Hepatocyte (in vitro differentiated cells): ENCODE measurements around the gene WIZ. TPM values are rescaled to one million over a fixed set of nuclear protein-coding genes. Genes with fewer than 3 reads are reported as not detected.

Source experiments
- DNase-seq: peaks from one replicate; pipeline ENCODE4 v3.0.0-alpha.2; 2016; ENCODE audit warnings: low spot score
- H2AFZ ChIP-seq: fragments of 200-600 bp; sonication (generic); 2 replicates; pipeline ENCODE4 v1.6.0; 2016; ENCODE audit warnings: antibody characterized with exemption, mild to moderate bottlenecking
- H3K27ac ChIP-seq: fragments of 200-600 bp; sonication (generic); 2 replicates; pipeline ENCODE4 v1.5.1; 2016; ENCODE audit warnings: mild to moderate bottlenecking
- H3K27me3 ChIP-seq: fragments of 200-600 bp; sonication (generic); 2 replicates; pipeline ENCODE4 v1.6.1; 2016
- H3K36me3 ChIP-seq: fragments of 200-600 bp; sonication (generic); replicated peaks from 2 replicates; pipeline ENCODE4 v1.5.1; 2016; ENCODE audit warnings: low read depth; ENCODE audit not compliant: insufficient read depth
- H3K4me1 ChIP-seq: fragments of 200-600 bp; sonication (generic); 2 replicates; pipeline ENCODE4 v1.5.1; 2016; ENCODE audit warnings: mild to moderate bottlenecking, moderate library complexity; ENCODE audit not compliant: insufficient read depth
- H3K4me2 ChIP-seq: fragments of 200-600 bp; sonication (generic); 2 replicates; pipeline ENCODE4 v1.6.0; 2016
- H3K4me3 ChIP-seq: fragments of 200-600 bp; sonication (generic); 2 replicates; pipeline ENCODE4 v1.5.1; 2016; ENCODE audit warnings: mild to moderate bottlenecking
- H3K79me2 ChIP-seq: fragments of 200-600 bp; sonication (generic); 2 replicates; pipeline ENCODE4 v1.6.0; 2017; ENCODE audit warnings: mild to moderate bottlenecking
- H3K9me2 ChIP-seq: fragments of 200-600 bp; sonication (generic); replicated peaks from 2 replicates; pipeline ENCODE4 v1.6.0; 2017; ENCODE audit warnings: mild to moderate bottlenecking; ENCODE audit not compliant: insufficient read depth
- H3K9me3 ChIP-seq: fragments of 200-600 bp; sonication (generic); 2 replicates; pipeline ENCODE4 v1.5.1; 2016; ENCODE audit warnings: low read depth, mild to moderate bottlenecking
- H4K20me1 ChIP-seq: fragments of 200-600 bp; sonication (generic); 2 replicates; pipeline ENCODE4 v1.6.0; 2016; ENCODE audit warnings: mild to moderate bottlenecking; ENCODE audit not compliant: insufficient read depth, poor library complexity, severe bottlenecking
- EZH2 ChIP-seq: fragments of 200-600 bp; sonication (generic); IDR thresholded peaks from 2 replicates; pipeline ENCODE4 v1.6.1; 2016; ENCODE audit warnings: antibody characterized with exemption, mild to moderate bottlenecking, borderline replicate concordance
- EZH2phosphoT487 ChIP-seq: fragments of 200-600 bp; sonication (generic); IDR thresholded peaks from one replicate; pipeline ENCODE4 v1.6.1; 2018; ENCODE audit warnings: antibody characterized with exemption, mild to moderate bottlenecking, low read depth, moderate library complexity; ENCODE audit not compliant: unreplicated experiment, severe bottlenecking
- WGBS: methylation state at CpG from one replicate; pipeline ENCODE4 v1.1.6; 2016; ENCODE audit warnings: low lambda C conversion rate; ENCODE audit errors: missing lambda C conversion rate; 5-methylcytosine and 5-hydroxymethylcytosine counted together
- polyA plus RNA-seq: library from polyadenylated mRNA; unstranded; fragments of >200 nt; fragmentation: Nextera tagmentation; extraction: Ambion mirVana; gene quantifications from 2 replicates; pipeline ENCODE4 v1.2.1, GENCODE V29; 2016
- total RNA-seq: library from RNA; depleted of rRNA; stranded (reverse); fragments of >200 nt; gene quantifications from 2 replicates; pipeline ENCODE4 v1.2.3, GENCODE V29; 2014
- TF ChIP-seq, protein P1 (sequence below): fragments of 200-600 bp; sonication (generic); IDR thresholded peaks from 2 replicates; pipeline ENCODE4 v1.5.1; 2016; ENCODE audit warnings: antibody characterized with exemption, mild to moderate bottlenecking; ENCODE audit not compliant: poor library complexity

Gene WIZ
- total and polyA plus RNA-seq, 2 experiments from 2014 or later: 18.6 to 24.5 TPM

DNA sequence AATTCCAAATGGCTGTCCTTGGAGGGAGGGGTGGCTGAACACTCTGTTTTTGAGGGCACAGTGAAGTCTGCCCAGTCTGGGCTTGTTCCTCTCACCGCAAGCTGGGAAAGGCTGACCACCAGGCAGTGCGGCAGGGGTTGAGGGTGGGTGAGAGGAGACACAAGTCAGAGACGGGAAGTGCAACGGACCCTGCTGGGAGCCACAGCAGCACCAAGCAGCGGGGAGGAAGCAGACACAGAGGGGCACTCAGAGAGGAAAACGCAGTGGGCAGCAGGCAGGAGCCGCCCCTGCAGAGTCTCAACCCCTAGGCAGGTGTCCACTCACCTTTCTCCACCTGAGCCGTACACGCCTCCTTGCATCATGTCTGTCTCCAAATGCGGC, 46.6 kb downstream of the WIZ start:
- DNase-seq: no peak
- H3K4me1 ChIP-seq: no peaks in the 10 kb centered on the region
- H2AFZ ChIP-seq: no peak overlapping the region
- no peaks in the 10 kb centered on the region for H3K27me3 ChIP-seq
- H3K79me2 ChIP-seq: peaks cover 80% of the 10 kb centered on the region
- TF ChIP-seq, protein P1, sequence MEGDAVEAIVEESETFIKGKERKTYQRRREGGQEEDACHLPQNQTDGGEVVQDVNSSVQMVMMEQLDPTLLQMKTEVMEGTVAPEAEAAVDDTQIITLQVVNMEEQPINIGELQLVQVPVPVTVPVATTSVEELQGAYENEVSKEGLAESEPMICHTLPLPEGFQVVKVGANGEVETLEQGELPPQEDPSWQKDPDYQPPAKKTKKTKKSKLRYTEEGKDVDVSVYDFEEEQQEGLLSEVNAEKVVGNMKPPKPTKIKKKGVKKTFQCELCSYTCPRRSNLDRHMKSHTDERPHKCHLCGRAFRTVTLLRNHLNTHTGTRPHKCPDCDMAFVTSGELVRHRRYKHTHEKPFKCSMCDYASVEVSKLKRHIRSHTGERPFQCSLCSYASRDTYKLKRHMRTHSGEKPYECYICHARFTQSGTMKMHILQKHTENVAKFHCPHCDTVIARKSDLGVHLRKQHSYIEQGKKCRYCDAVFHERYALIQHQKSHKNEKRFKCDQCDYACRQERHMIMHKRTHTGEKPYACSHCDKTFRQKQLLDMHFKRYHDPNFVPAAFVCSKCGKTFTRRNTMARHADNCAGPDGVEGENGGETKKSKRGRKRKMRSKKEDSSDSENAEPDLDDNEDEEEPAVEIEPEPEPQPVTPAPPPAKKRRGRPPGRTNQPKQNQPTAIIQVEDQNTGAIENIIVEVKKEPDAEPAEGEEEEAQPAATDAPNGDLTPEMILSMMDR: no peak
- TF ChIP-seq EZH2: no peak
- no peak for TF ChIP-seq EZH2phosphoT487
- H4K20me1 ChIP-seq: peaks cover 77% of the 10 kb centered on the region
- no peak overlapping the region for H3K4me2 ChIP-seq
- H3K36me3 ChIP-seq: no peaks in the 10 kb centered on the region
- no peak overlapping the region for H3K27ac ChIP-seq
- H3K9me3 ChIP-seq: no peaks in the 10 kb centered on the region
- no peaks in the 10 kb centered on the region for H3K9me2 ChIP-seq
- no peak overlapping the region for H3K4me3 ChIP-seq
- WGBS: 93% methylated on average over 10 of the region's 10 CpGs

DNA sequence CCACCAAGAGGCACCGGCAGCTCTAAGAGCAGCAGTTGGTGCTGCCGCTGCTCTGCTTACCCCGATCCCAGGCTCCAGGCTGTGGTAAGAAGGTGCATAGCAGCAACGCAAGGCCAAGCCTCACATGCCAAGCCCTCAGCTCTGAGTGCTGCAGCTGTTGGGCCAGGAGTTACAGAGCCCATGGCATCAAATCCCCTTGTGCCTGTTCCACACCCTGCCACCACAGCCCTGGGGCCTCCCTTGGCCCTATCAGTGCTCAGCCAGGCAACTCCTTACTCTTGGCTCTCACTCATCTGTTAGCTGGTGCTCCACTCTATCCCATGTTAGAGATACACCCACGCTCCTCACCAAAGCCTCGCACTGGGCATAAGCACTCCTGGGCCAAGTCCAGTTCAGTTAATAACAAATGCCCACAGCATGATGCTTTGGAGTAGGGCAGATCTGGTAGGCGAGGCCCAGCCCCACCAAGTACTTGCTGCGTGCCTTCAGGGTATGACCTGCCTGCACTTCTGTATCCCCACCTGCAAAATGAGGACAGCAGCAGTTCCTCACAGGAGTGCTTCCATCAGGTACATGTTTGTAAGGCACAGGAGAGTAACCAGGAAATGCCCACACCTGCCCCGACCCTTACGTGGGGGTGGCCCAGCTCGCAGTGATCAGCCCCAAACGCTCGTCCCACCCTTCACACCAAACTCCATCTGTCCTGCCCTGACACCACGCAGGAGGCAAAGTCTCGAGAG, 47.2 kb downstream of the WIZ start:
- H4K20me1 ChIP-seq: peaks cover 71% of the 10 kb centered on the region
- WGBS: 97% methylated on average over 15 of the region's 15 CpGs

DNA sequence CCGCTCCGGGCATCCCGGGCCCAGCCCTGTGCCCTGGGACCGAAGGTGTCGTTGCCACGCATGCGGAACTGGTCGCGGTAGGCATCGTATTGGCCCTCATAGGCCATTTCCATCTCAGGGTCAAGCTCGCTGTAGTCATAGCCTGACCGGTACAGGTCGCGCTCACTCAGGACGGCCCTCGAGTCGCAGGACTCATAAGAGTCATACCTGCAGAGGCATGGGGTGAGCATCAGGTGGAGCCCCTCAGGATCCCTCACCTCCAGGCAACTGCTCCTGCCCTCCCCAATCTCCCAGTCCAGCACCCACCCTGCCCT, 48.4 kb downstream of the WIZ start:
- Histone ChIP-seq H4K20me1 (peaks cover 59% of the 10 kb centered on the region), H3K4me3 (no peak overlapping the region), H3K79me2 (peaks cover 72% of the 10 kb centered on the region), H3K9me3 (no peaks in the 10 kb centered on the region), H3K4me1 (no peaks in the 10 kb centered on the region), H2AFZ (no peak overlapping the region), H3K27ac (no peak overlapping the region), H3K4me2 (no peak overlapping the region), H3K9me2 (no peaks in the 10 kb centered on the region), H3K27me3 (no peaks in the 10 kb centered on the region), H3K36me3 (no peaks in the 10 kb centered on the region)
- DNase-seq: no peak
- TF ChIP-seq EZH2: no peak
- TF ChIP-seq, protein P1: no peak
- no peak for TF ChIP-seq EZH2phosphoT487
- WGBS: 95% methylated on average over 16 of the region's 17 CpGs

More for the DNA sequence above, 47.2 kb downstream of the WIZ start:
- H3K27ac ChIP-seq: no peak overlapping the region
- TF ChIP-seq, protein P1: no peak
- TF ChIP-seq EZH2: no peak
- TF ChIP-seq EZH2phosphoT487: no peak
- H3K4me1 ChIP-seq: no peaks in the 10 kb centered on the region
- no peaks in the 10 kb centered on the region for H3K9me2 ChIP-seq
- H3K36me3 ChIP-seq: no peaks in the 10 kb centered on the region
- DNase-seq: no peak
- no peaks in the 10 kb centered on the region for H3K27me3 ChIP-seq
- no peaks in the 10 kb centered on the region for H3K9me3 ChIP-seq
- H3K4me3 ChIP-seq: no peak overlapping the region
- peaks cover 76% of the 10 kb centered on the region for H3K79me2 ChIP-seq
- H3K4me2 ChIP-seq: no peak overlapping the region
- H2AFZ ChIP-seq: no peak overlapping the region
